Stimulated activated CD8-positive, alpha-beta memory T cell treated with anti-CD3 and anti-CD28 coated beads, Interleukin-4, amount 100 ng/mL, for 4 hours (primary cell): ENCODE results near the gene CPLANE1.
"Not testable (repeated sequence)": the region's sequence is repeated elsewhere in the genome, so short reads cannot be mapped to it uniquely, and the experiment has no call there.

Source experiments
- DNase-seq, 2 donors: peaks; one replicate each; pipeline ENCODE4 v3.0.0-alpha.2; 2020; ENCODE audit warnings: low read depth in 2 of 2, low spot score in 1 of 2

Gene CPLANE1

GRCh38 chr5:37121465-37121864 is 127.7 kb downstream of the CPLANE1 start:
- DNase-seq, result no peak

GRCh38 chr5:37121027-37121426 is 128.1 kb downstream of the CPLANE1 start:
- DNase-seq, result no peak

- DNase-seq, result no peak
Observed at GRCh38 chr5:37120270-37120669, 128.9 kb downstream of the CPLANE1 start.

GRCh38 chr5:37116359-37116758 is 132.8 kb downstream of the CPLANE1 start:
- no peak for DNase-seq

DNA sequence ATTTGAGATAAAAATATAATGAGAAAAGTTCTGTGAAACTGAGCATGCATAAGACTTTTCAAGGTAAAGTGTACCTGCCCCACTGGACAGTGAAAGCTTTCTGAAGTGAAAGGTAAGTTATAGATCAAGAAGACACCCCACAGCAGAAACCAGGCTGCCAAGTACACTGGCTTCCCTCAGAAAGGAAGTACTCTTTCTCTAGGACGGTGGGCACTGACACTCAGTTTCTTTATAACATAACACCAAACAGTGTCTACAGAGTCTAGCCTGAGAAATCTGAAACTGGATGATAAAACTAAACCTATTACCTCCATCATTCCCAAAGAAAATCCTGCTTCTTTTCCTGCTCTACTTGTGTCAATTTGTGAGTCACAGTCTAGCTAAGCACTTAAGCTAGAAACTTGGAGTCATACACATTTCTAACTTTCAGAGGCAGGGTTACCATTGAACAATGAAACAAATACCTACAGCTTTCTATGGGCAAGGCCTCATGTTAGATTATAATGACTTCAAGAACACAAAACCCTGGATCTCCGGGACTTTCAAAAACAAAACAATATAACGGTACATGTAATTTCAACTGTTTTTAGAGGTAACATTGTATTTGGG is 136.7 kb downstream of the CPLANE1 start:
- DNase-seq, result no peak

- no peak for DNase-seq
Observed at GRCh38 chr5:37111426-37112382, 137.5 kb downstream of the CPLANE1 start.

GRCh38 chr5:37110135-37110534 is 139.0 kb downstream of the CPLANE1 start:
- no peak for DNase-seq

GRCh38 chr5:37109338-37109737 is 139.8 kb downstream of the CPLANE1 start:
- no peak for DNase-seq

GRCh38 chr5:37103302-37103701 is 145.9 kb downstream of the CPLANE1 start:
- no peak for DNase-seq

DNA sequence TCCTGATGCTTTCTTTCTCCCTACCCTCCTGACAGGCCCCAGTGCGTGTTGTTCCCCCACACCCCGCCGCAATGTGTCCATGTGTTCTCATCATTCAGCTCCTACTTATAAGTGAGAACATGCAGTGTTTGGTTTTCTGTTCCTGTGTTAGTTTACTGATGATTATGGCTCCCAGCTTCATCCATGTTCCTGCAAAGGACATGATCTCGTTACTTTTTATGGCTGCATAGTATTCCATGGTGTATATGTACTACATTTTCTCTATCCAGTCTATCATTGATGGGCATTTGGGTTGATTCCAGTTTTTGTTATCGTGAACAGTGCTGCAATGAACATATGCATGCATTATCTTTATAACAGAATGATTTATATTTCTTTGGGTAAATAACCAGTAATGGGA is 149.9 kb downstream of the CPLANE1 start:
- DNase-seq, result not testable (repeated sequence)

- DNase-seq, result not testable (repeated sequence)
Observed at GRCh38 chr5:37093795-37094194, 155.4 kb downstream of the CPLANE1 start.

DNA sequence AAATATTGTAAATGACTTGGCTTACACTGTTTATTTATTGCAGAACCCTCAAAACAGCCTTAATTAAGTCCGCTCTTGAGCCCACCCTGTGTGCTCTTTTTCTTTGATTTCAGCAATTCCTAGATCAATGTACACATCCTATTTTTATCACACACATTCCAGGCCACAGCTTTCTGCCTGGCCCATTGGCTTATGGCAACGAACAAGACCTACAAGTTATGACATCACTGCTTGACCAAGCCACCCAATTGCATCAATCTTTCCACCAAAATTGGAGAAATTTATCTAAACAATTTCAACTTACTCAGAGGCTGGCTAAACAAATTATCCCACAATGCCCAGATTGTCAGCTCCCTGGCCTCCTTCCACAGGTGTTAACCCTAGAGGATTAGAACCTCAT is 158.4 kb downstream of the CPLANE1 start:
- no peak for DNase-seq

DNA sequence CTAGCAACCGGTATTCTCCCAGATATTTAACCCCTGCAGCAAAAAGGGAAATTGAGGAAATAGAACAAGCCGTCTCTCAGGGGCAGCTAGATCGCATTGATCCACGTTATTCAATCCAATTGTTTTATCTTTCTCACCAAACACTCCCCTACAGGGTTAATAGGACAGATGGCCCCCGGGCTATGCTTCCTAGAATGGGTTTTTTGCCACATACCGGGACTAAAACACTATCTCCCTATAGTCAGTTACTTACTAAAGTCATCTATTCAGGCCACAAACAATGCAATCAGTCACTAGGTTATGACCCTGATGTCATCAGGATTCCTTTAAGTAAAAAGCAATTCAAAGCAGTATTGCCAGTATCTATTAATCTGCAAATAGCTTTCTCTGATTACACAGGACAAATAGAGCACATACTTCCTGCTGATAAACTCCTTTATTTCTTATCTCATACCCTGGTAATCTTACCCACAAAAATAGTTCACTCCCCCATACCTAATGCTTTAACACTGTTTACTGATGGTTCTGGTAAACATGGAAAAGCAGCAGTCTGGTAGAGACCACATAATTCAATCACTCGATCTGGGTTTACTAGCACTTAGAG is 159.0 kb downstream of the CPLANE1 start:
- DNase-seq, result no peak

GRCh38 chr5:37088009-37088408 is 161.2 kb downstream of the CPLANE1 start:
- DNase-seq, result no peak

DNA sequence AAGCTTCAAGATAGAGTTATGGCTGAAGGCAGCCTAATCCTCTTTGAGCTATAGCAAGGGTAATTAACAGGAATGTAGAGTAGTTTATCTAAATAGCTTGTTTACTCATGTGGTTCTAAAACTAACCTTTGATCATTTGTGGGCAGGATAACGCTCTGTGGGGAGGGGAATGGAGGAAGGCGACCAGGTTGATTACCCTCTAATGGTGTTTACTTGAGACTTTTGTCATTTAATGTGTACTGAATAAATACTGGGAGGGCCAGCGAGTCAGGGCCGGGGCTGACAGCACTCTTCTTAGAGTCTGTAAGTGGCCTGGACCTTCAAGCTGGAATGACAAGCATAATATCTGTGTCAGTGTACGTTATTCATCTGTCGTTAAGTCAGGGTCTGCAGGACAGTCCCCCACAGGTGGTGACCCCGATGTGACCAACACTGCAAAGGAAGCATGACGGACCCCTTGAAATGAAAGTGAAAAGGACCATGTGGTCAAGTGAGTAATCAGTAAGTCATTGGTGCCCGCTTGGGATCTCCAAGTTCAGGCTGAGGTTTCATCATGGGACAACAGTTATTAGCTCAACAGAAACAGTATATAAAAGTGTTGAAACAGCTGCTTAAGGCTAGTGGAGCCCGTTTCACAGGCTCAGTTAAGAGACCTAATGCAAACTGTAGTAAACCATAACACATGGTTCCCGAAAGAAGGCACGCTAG is 162.6 kb downstream of the CPLANE1 start:
- no peak for DNase-seq

- not testable (repeated sequence) for DNase-seq
Observed at GRCh38 chr5:37086026-37086425, 163.2 kb downstream of the CPLANE1 start.

DNA sequence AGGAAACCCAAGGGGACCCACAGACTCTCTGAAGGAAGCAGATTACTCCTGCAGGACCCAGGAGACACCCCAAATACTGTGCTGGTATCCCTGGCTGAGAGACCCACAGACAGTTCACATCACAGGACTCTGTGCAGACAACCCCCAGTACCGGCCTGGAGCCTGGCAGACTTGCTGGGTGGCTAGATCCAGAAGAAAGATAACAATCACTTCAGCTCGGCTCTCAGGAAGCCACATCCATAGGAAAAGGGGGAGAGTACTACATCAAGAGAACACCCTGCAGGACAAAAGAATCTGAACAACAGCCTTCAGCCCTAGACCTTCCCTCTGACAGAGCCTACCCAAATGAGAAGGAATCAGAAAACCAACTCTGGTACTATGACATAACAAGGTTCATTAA is 166.2 kb downstream of the CPLANE1 start:
- DNase-seq, result not testable (repeated sequence)

DNA sequence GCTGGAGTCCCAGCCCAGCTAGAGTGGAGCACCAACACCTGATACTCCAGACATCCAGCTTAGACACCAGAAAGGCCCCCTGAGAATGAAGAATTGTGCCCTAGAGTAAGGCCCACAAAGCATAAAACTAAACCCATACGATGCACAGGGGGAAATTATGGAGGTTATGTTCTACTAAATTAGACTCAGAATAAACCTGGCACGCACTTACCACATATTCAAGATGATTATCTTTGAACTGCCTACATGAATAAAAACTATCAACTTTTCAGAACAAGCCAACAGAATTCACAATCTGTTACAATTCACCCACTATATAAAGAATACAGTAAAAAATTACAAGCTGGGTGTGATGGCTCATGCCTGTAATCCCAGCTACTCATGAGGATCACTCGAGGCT is 168.5 kb downstream of the CPLANE1 start:
- no peak for DNase-seq

DNA sequence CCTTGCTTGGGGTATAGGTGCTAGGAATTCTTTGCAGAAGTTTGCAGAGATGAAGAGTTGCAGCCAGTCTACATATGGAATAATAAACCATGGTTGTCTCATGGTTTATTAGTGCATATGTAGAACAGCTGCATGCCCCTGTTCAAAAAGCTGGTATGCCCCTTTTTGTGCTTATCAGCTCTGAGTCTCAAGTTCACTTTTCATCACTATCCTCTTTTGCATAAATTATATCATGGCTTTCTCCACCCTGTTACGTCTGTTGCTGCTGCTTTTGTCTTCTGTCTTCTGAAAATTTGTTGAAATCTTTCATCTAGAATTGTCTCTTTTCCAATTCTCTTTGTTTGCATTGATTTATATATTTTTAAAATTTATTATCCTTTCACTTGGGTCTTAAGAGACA is 172.0 kb downstream of the CPLANE1 start:
- no peak for DNase-seq

GRCh38 chr5:37075399-37075950 is 173.7 kb downstream of the CPLANE1 start:
- no peak for DNase-seq
